Prostate gland (tissue), 2 donors: Measurements from ENCODE around the gene COL25A1. TPM values are rescaled to one million over a fixed set of nuclear protein-coding genes. Genes with fewer than 3 reads are reported as not detected.

Source experiments
- DNase-seq: peaks from one replicate; pipeline ENCODE4 v3.0.0-alpha.2; 2019; ENCODE audit warnings: low spot score
- H3K27ac ChIP-seq, 2 donors: fragments of 200-600 bp; sonication (generic); 2 replicates each; pipeline ENCODE4 v1.5.1; 2017 to 2019
- H3K27me3 ChIP-seq: fragments of 200-600 bp; sonication (generic); replicated peaks from 2 replicates; pipeline ENCODE4 v1.5.1; 2019; ENCODE audit not compliant: insufficient read depth
- H3K36me3 ChIP-seq, 2 donors: fragments of 200-600 bp; sonication (generic); 1 replicate in 1 of 2; 2 replicates in 1 of 2; pipeline versions ENCODE4 v1.5.1 to v1.8.1; 2017 to 2019
- H3K4me1 ChIP-seq: fragments of 200-600 bp; sonication (generic); replicated peaks from 2 replicates; pipeline ENCODE4 v1.5.1; 2019
- H3K4me3 ChIP-seq, 2 donors: fragments of 200-600 bp; sonication (generic); 2 replicates each; pipeline ENCODE4 v1.5.1; 2017 to 2019
- H3K9me3 ChIP-seq: fragments of 200-600 bp; sonication (generic); 2 replicates; pipeline ENCODE4 v1.5.1; 2017
- POLR2A ChIP-seq: fragments of 450-650 bp; IDR thresholded peaks from one replicate; pipeline ENCODE4 v1.6.1; 2016; ENCODE audit warnings: antibody characterized with exemption, mild to moderate bottlenecking
- POLR2AphosphoS5 ChIP-seq: sonication (generic); formaldehyde crosslinking; IDR thresholded peaks from one replicate; pipeline ENCODE4 v1.6.1; 2017; ENCODE audit warnings: antibody characterized with exemption
- WGBS: methylation state at CpG from one replicate; pipeline ENCODE4 v1.1.5; 2018; 5-methylcytosine and 5-hydroxymethylcytosine counted together
- intact Hi-C: fragments of 100-400 bp; cut with DNase I; formaldehyde crosslinking; loops from one replicate; pipeline ENCODE4 v1.14.2; 2022
- total RNA-seq, 2 donors: library from RNA; depleted of rRNA; stranded (reverse); fragments of >200 nt; gene quantifications; one replicate each; pipeline ENCODE4 v1.1.0, GENCODE V29; 2016
- TF ChIP-seq, protein P1 (sequence below), 4 experiments: fragments of 200-600 bp in 2 of 4; fragments of 450-650 bp in 2 of 4; sonication (generic) in 2 of 4; IDR thresholded peaks; 1 replicate in 3 of 4; 2 replicates in 1 of 4; pipeline ENCODE4 v1.5.1; 2016 to 2019; ENCODE audit warnings: antibody characterized with exemption in 4 of 4, mild to moderate bottlenecking in 2 of 4, moderate library complexity in 2 of 4

Gene COL25A1
- total RNA-seq, 2 donors from 2014 or later, result 0.73 to 2.8 TPM

DNA sequence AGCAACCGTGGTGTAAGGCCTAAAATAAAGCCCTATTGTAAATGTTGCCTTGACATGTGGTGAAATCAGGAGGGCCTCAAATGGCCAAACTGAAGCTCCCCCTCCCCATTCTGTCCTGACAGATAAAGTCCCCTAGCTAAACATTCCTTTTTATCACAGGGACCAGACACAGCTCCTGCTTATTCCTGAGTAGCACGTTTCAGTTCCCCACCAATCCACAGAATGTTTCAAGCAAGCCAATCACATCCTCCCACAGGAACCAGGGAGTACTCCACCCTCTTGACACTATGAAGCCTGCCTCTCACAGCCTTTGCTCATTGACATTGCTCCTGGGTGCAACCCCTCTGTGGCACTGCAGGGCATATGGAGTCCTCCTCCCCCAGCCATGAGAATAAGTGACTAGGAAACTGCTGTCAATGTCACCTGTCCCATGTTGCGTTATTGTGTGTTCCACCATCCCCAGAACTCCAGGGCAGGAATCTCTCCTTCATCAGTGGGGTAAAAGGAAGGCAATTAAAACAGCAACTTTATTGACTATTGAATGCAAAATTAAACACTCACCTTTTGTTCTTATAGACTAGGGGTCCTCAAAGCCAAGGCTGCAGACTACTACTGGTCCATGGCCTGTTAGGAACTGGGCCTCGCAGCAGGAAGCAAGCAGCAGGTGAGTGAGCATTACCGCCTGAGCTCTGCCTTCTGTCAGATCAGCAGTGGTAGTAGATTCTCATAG lies 128.1 kb downstream of the COL25A1 start:
- 84% methylated on average over 5 of the region's 5 CpGs for WGBS
- no peak for DNase-seq
- Histone ChIP-seq H3K36me3 (no peaks in the 10 kb centered on the region), H3K27me3 (no peaks in the 10 kb centered on the region), H3K4me3 (no peak overlapping the region), H3K4me1 (no peaks in the 10 kb centered on the region), H3K27ac (no peak overlapping the region), H3K9me3 (no peaks in the 10 kb centered on the region)
- TF ChIP-seq, protein P1, sequence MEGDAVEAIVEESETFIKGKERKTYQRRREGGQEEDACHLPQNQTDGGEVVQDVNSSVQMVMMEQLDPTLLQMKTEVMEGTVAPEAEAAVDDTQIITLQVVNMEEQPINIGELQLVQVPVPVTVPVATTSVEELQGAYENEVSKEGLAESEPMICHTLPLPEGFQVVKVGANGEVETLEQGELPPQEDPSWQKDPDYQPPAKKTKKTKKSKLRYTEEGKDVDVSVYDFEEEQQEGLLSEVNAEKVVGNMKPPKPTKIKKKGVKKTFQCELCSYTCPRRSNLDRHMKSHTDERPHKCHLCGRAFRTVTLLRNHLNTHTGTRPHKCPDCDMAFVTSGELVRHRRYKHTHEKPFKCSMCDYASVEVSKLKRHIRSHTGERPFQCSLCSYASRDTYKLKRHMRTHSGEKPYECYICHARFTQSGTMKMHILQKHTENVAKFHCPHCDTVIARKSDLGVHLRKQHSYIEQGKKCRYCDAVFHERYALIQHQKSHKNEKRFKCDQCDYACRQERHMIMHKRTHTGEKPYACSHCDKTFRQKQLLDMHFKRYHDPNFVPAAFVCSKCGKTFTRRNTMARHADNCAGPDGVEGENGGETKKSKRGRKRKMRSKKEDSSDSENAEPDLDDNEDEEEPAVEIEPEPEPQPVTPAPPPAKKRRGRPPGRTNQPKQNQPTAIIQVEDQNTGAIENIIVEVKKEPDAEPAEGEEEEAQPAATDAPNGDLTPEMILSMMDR (IDR thresholded peaks at IDR 0.05), result no peak
- TF ChIP-seq POLR2A (no peak), POLR2AphosphoS5 (no peak)
- intact Hi-C loops, result no loop called here

DNA sequence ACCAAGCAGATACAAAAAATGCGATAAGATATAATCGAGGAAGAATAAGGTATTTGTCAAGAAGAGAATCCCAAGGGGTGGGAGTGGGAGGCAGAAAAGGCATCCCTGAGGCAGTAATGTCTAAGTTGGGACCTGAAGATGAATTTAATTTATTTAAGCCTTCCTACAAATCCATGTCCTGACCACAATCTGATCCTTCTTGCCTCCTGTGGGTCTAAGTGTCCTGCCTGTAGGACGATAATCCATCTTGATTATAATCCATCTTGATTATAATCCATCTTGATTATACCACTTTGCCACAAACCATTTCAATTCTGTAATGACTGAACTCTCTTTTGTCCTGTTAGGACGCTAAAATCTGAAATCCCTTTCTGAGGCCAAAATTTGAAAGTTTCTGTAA lies 130.2 kb downstream of the COL25A1 start:
- TF ChIP-seq POLR2A, result no peak
- TF ChIP-seq POLR2AphosphoS5, result no peak
- TF ChIP-seq, protein P1 (IDR thresholded peaks at IDR 0.05), result no peak

DNA sequence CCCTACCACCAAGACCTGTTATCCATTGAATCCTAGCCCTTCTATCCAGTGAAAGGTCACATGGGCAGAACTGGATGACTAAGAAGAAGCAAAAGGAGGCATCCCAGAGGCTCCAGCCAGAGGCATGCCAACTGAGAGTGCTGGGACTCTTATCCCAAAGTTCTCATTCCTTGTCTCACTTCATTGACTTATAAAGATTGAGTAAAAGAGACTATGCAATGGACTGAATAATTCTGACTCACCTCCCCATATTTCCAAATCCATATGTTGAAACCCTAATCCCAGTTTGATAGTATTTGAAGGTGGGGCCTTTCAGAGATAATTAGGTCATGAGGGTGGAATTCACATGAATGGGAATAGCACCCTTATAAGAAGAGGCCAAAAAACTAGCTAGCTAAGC lies 131.4 kb downstream of the COL25A1 start:
- intact Hi-C loops, result no loop called here
- TF ChIP-seq POLR2A (no peak), POLR2AphosphoS5 (no peak)
- TF ChIP-seq, protein P1 (IDR thresholded peaks at IDR 0.05), result no peak
- Histone ChIP-seq H3K36me3 (no peaks in the 10 kb centered on the region), H3K4me3 (no peak overlapping the region), H3K27ac (no peak overlapping the region), H3K9me3 (no peaks in the 10 kb centered on the region), H3K4me1 (no peaks in the 10 kb centered on the region), H3K27me3 (no peaks in the 10 kb centered on the region)
- no peak for DNase-seq

More for the DNA sequence above, 130.2 kb downstream of the COL25A1 start:
- intact Hi-C loops, result no loop called here
- Histone ChIP-seq H3K9me3 (no peaks in the 10 kb centered on the region), H3K36me3 (no peaks in the 10 kb centered on the region), H3K4me1 (no peaks in the 10 kb centered on the region), H3K27me3 (no peaks in the 10 kb centered on the region), H3K27ac (no peak overlapping the region), H3K4me3 (no peak overlapping the region)
- WGBS, result 66% methylated on average over 4 of the region's 4 CpGs
- no peak for DNase-seq

DNA sequence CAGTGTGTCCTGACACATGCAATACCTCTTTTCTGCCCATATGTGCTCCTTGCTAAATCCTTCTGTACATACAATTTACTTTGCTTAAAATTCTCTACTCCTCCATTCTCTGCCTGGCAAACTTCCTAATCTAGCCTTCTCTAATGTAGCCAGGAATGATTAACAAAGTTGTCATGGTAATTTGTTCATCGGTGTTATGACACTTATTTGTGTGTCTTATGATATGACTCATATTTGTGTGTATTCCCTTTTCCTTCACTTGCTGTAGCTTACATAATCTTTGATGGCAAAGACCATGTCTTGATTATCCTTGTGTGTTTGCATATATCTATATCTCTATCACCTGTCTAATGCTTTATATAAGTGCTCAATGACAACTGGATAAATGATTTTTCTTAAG lies 133.3 kb downstream of the COL25A1 start:
- no peaks in the 10 kb centered on the region for H3K36me3 ChIP-seq
- WGBS, result 83% methylated on average over 1 of the region's 1 CpG
- no peaks in the 10 kb centered on the region for H3K4me1 ChIP-seq
- TF ChIP-seq, protein P1 (IDR thresholded peaks at IDR 0.05), result no peak
- TF ChIP-seq POLR2AphosphoS5 (no peak), POLR2A (no peak)
- no peaks in the 10 kb centered on the region for H3K27me3 ChIP-seq
- no peak overlapping the region for H3K27ac ChIP-seq
- DNase-seq, result no peak
- intact Hi-C loops, result no loop called here
- H3K9me3 ChIP-seq, result no peaks in the 10 kb centered on the region
- no peak overlapping the region for H3K4me3 ChIP-seq

DNA sequence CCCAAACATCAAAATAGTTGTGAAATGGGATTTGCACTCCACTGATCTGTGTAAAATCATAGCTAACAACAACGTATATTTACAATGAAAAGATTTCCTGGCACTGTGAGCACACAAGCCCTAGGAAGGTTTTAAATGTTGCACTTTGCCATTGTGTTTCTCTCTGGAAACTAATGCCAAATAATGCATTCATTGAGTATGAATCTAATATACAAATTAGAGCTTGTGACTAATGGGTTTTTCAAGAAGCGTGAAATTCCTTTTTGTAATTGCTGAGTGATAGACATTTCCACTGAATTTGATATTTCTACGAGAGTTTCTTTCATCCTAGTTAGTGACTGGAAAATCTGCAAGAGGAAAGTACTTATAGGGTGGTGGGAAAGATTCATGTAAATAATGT lies 135.9 kb downstream of the COL25A1 start:
- intact Hi-C loops, result no loop called here
- no peaks in the 10 kb centered on the region for H3K36me3 ChIP-seq
- DNase-seq, result no peak
- TF ChIP-seq POLR2AphosphoS5 (no peak), POLR2A (no peak)
- TF ChIP-seq, protein P1 (IDR thresholded peaks at IDR 0.05), result no peak
- no peak overlapping the region for H3K27ac ChIP-seq
- no peaks in the 10 kb centered on the region for H3K9me3 ChIP-seq
- H3K4me3 ChIP-seq, result no peak overlapping the region
- H3K4me1 ChIP-seq, result no peaks in the 10 kb centered on the region
- WGBS, result 87% methylated on average over 3 of the region's 3 CpGs
- no peaks in the 10 kb centered on the region for H3K27me3 ChIP-seq
